Measurements from ENCODE around the gene CFAP77.

DNA sequence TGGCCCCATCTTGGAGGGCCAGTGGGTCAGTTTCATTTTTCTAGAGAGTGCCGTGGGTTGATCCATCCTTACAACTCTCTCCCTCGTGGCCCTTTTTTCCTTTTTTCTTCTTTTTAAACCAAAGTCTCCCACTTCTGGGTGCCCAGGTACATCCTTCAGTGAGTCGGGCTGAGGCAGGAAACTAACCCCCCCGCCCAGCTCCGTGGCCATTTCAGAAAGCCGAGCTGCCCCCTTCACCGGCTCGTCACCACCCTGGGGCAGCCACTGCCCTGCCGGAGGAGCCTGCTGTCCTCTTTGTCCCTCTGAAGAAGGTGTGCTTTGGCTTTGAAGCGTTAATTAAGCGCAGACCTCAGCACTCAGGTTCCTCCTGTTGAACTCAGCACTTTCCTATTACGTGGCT is 5.2 kb downstream of the CFAP77 start:
- no peak for TF ChIP-seq KAT8 (CRISPR knock-in tag; IDR thresholded peaks at IDR 0.05)
- TF ChIP-seq, protein P1, sequence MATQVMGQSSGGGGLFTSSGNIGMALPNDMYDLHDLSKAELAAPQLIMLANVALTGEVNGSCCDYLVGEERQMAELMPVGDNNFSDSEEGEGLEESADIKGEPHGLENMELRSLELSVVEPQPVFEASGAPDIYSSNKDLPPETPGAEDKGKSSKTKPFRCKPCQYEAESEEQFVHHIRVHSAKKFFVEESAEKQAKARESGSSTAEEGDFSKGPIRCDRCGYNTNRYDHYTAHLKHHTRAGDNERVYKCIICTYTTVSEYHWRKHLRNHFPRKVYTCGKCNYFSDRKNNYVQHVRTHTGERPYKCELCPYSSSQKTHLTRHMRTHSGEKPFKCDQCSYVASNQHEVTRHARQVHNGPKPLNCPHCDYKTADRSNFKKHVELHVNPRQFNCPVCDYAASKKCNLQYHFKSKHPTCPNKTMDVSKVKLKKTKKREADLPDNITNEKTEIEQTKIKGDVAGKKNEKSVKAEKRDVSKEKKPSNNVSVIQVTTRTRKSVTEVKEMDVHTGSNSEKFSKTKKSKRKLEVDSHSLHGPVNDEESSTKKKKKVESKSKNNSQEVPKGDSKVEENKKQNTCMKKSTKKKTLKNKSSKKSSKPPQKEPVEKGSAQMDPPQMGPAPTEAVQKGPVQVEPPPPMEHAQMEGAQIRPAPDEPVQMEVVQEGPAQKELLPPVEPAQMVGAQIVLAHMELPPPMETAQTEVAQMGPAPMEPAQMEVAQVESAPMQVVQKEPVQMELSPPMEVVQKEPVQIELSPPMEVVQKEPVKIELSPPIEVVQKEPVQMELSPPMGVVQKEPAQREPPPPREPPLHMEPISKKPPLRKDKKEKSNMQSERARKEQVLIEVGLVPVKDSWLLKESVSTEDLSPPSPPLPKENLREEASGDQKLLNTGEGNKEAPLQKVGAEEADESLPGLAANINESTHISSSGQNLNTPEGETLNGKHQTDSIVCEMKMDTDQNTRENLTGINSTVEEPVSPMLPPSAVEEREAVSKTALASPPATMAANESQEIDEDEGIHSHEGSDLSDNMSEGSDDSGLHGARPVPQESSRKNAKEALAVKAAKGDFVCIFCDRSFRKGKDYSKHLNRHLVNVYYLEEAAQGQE (IDR thresholded peaks at IDR 0.05; ENCODE audit: borderline replicate concordance in 1 of 2, low read depth in 1 of 2, low read length in 2 of 2), result no peak
